DND-41 (cell line): ENCODE data around the gene TTN.

Source experiments
- EZH2 ChIP-seq: IDR thresholded peaks from 3 replicates; pipeline ENCODE4 v1.6.1; 2012; ENCODE audit warnings: borderline replicate concordance, low read depth, mild to moderate bottlenecking, moderate library complexity, low read length, inconsistent platforms; ENCODE audit not compliant: severe bottlenecking
- TF ChIP-seq, protein P1 (sequence below): IDR thresholded peaks from 2 replicates; pipeline ENCODE4 v1.5.1; 2012; ENCODE audit warnings: borderline replicate concordance, low read length, moderate library complexity, mild to moderate bottlenecking; ENCODE audit not compliant: poor library complexity, severe bottlenecking; ENCODE audit errors: extremely low read depth

DNA sequence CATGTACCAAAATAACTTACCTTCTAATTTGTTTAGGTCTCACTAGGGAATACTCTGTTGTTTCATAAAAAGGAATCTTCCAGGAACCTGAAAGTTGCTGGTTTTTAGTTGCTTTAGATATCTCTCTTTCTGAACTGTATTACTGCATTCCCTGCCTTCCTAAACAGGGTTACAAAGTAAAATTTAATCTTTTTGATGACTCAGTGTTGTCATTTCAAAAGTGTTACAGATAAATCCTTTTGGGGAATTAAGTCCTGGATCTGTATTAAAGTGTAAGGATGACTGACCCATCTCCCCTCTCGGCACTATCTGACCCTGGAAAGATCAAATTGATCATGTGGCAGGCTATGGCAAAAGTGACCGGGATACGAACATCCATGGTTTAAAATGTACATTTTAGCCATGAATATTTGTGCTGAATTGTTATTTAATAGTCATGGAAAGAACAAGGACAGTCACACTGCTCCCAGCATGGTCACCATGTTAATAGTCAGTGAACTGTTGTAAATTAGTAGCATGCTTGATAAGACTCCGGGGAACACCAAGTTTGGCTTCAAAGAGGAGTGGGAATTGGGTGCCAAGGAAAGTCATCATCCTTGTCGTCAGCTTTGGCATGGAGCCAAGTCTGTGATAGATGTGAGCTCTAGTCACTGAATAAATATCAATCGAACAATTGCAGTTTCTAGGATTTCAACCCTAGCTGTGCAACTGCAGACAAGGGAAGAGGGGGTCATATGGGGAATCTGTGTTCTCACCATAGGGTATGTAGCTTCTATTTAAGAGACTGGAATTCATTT is 322.8 kb downstream of the TTN start:
- TF ChIP-seq, protein P1, sequence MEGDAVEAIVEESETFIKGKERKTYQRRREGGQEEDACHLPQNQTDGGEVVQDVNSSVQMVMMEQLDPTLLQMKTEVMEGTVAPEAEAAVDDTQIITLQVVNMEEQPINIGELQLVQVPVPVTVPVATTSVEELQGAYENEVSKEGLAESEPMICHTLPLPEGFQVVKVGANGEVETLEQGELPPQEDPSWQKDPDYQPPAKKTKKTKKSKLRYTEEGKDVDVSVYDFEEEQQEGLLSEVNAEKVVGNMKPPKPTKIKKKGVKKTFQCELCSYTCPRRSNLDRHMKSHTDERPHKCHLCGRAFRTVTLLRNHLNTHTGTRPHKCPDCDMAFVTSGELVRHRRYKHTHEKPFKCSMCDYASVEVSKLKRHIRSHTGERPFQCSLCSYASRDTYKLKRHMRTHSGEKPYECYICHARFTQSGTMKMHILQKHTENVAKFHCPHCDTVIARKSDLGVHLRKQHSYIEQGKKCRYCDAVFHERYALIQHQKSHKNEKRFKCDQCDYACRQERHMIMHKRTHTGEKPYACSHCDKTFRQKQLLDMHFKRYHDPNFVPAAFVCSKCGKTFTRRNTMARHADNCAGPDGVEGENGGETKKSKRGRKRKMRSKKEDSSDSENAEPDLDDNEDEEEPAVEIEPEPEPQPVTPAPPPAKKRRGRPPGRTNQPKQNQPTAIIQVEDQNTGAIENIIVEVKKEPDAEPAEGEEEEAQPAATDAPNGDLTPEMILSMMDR = no peak
- TF ChIP-seq EZH2 = no peak
